Activated T-cell treated with anti-CD3 and anti-CD28 coated beads for 4 hours (primary cell): ENCODE results near the gene NOD2.

ENCODE experiments used
- DNase-seq: peaks from one replicate; pipeline ENCODE4 v3.0.0-alpha.2; 2020

The NOD2 gene

DNA sequence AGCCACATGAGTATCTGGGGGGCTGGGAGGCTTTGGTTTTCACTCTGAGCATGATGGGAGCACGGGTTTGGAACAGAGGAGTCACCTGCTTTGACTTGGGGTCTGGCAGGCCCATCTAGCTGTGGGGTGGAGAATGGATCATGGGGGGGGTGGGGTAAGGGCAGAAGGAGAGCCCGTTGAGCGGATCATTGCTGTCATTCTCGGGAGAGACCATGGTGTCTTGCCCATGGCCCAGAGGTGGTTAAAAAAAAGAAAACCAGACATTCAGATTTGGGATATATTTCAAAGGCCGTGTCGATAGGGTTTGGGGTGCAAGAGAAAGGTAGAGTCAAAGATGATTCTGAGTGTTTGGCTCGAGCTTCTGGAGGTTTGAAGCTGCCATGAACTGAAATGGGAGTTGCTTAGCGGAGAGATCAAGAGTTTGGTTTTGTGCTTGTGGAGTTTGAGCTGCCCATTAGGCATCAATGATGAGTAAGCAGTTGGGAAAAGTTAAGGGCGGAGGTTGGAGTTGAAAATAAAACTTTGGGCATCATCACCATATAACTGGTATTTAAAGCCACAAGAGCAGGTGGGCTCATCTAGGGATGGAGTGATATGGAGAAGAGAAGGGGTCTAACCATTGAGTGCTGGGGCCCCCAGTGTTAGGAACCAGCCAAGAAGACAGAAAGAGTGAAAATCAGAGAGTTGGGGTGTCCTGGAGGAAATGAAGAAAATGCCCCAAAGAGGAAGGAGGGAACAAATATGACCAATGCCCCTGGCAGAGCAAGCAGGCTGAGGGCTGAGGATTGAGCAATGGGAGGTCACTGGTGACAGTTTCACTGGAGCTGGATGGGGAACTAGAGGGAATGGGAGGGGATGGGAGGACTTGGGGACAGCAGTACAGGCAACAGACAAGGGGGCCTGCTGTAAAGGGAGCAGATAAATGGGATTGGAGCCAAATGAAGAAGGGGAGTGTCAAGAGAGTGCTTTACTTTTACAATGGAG lies 1.9 kb downstream of the NOD2 start:
- no peak for DNase-seq

DNA sequence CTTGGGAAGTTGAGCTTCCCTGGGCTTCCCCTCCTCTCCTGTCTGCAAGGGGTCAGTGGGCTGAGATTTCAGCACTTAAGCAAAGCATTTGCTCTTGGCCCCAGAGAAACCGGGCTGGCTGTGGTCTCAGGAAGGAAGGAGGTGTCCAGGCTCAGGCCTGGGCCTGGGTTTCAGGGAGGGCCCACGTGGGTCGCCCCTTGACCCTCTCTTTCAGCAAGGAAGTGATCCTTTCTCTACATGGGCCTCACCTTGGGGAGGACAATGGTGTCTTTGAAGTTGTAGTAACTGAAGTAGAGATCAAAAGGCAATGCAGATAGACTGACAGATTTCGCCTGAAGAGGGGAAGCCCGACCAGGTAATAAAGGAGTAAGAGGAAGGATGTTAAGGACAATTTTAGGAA lies 2.7 kb downstream of the NOD2 start:
- DNase-seq = no peak

DNA sequence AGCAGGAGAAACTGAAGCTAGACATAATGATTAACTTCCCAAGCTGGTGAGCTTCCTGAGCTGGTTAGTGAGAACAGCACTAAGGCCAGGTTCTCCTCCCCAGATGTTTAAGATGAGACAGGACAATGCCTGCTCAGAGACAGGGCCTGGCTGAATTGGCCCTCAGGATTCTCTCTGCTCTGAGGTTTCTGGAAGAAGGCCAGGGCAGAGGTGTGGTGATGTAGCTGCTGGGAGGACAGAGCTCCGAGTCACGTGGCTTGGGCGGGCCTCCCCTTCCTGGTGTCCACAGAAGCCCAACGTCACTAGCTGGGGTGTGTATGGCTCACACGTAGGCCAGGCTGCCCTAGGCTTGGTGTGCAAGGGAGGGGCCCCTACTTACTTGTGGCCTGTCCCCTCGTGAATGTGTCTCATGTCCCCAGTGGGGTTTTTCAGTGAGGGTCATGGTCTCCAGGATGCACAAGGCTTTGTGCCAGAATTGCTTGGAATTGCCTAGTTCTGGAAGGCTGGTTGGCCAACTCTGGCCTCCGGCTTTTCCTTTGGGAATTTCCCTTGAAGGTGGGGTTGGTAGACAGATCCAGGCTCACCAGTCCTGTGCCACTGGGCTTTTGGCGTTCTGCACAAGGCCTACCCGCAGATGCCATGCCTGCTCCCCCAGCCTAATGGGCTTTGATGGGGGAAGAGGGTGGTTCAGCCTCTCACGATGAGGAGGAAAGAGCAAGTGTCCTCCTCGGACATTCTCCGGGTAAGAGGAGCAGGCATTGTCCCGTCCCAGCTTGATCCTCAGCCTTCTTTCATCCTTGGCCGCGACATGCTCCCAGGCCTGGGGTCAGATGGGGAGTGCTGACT lies 3.4 kb downstream of the NOD2 start:
- DNase-seq = no peak

DNA sequence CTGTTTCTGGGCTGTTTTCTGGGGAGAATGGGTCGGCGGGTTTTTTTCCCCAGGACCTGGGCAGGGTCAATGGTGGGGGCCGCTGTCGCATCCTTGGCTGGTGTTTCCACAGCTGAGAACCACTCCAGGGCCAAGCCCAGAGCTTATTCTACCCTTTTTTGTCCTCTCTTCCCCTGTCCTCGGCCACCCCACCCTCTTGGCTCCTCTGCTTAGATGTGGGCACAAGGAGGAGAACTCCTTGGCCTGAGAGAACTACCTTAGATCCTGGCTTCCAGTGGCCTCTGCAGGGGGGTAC lies 4.0 kb downstream of the NOD2 start:
- no peak for DNase-seq

DNA sequence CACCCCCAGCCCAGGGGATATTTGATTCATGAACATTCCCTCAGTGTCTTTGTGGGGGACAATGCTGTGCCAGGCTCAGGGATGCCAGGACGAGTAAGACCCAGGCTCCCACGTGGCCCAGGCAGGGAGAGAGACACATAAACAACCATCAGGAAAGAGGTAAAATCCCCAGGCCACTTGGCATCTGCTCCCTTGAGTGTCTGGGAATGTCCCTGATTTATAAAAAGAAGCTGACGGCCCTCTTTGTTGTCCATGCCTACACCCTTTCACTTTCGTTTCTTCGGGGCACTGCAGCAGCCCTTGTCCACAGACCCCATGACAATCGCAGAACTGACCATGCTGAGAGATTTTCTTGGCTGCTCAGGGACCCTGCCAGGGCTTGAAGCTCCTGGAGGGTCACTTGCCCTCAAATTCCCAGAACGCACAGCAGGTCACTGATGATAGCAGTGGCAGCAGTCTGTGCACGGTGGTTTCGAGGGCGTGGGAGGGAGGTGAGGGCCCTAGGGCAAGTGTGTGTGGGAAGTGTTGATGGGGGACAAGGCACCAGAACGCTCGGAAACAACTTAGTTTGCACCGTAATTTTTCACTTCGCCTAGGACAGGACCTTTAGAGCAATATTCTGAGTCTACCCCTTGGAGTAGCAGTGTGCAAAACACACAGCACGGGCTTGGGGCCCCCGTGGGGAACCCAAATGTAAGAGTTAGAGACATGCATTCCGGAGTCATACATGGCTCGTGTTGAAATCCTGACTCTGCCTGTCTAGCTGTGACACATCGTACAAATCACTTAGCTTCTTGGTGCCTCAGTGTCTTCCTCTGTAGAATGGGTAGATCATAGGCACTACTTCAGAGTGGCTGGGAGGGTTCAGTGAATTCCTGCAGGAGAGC lies 4.7 kb downstream of the NOD2 start:
- DNase-seq = no peak

DNA sequence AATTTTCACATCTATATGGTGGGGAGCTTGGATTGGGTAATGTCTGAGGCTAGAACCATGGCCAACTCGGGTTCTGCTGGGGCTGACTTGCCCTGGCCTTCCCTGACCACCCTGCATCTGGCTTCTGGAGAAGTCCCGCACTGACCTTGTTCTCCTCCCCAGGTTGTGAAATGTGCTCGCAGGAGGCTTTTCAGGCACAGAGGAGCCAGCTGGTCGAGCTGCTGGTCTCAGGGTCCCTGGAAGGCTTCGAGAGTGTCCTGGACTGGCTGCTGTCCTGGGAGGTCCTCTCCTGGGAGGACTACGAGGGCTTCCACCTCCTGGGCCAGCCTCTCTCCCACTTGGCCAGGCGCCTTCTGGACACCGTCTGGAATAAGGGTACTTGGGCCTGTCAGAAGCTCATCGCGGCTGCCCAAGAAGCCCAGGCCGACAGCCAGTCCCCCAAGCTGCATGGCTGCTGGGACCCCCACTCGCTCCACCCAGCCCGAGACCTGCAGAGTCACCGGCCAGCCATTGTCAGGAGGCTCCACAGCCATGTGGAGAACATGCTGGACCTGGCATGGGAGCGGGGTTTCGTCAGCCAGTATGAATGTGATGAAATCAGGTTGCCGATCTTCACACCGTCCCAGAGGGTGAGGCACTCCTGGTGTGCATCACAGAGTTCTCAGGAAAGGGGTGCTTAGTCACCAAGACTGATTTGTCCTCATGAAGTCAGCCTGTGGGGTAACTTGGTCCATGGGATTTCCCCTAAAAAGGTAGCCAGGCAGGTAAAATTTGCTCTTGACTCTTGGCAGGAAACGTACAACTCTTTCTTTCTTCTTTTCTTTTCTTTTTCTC lies 6.1 kb downstream of the NOD2 start:
- DNase-seq = no peak

DNA sequence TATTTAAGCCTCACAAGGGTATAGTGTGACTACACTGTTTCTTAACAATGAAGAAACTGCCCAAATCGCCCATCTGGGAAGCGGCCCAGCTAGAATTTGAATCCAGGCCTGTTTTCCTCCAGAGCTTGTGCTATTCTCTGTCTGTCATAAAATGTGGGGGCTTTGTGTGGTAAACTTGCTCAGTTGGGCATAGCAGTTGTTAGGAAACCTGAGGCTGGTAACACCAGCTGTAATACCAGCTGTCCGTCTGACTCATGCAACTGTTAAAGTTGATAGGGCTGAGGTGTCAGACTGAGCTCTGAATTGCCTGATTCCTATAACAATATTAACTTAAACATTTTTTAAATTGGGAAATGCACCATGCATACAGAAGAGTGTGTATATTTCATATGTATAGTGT lies 9.3 kb downstream of the NOD2 start:
- DNase-seq = no peak

DNA sequence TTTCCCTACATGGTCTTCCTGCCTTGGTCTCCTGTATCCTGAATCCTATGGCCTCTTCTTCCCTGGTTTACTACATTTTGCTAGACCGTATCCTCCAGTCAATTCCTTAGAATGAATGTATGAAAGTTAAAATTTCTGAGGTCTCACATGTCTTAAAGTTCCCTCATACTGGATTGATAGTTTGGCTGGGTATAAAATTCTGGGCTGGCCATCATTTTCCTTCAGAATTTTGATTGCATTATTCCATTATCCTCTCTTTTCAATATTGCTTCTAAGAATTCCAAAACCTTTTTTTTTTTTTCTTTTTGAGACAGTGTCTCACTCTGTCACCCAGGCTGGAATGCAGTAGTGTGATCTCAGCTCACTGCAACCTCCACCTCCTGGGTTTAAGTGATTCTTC lies 10.8 kb downstream of the NOD2 start:
- no peak for DNase-seq

DNA sequence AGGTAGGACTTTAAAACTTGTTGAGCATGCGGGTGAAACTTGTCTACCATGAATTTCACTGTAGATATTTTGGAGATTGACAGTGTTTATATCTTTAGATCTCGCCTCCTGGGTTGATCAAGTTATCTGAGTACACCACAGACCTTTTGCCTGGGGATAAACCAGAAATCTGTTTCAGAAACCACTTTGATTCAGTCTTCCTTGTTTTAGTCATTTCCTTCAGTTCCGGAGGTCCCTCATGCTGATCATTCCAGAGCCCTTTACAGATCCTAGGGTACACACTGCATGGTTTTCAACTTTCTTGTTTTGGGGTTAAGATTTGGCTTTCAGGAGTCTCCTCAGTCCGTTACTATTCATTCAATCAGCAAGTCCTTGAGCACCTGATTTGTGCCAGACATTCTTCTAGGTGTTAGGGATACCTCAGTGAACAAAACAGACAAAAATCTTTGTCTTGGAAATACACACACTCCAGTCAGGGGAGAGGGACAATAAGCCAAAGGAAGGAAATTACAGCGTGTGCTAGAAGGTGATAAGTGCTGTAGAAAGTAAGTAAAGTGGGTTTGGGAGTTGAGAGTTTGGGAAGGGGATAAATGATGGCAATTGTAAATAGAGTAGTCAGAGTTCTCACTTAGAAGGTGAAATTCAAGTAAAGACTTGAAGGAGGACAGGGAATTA lies 12.2 kb downstream of the NOD2 start:
- no peak for DNase-seq

DNA sequence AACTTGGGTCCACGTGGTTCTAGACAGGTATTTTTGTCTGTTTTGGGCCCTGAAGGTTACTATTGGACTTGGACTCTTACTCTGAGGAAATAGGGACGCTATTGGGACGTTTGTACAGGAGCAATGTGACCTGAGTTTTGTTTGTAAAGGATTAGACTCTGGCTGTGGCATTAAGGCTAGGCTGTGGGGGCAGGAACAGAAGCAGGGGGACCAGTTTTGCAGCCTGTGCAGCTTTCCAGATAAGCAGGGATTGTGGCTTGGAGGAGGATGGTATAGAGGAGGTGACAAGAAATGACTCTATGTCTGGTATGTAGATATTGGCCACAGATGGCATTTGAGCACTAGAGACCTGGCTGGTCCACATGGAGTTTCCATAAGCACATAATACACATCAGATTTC lies 12.8 kb downstream of the NOD2 start:
- DNase-seq = no peak

DNA sequence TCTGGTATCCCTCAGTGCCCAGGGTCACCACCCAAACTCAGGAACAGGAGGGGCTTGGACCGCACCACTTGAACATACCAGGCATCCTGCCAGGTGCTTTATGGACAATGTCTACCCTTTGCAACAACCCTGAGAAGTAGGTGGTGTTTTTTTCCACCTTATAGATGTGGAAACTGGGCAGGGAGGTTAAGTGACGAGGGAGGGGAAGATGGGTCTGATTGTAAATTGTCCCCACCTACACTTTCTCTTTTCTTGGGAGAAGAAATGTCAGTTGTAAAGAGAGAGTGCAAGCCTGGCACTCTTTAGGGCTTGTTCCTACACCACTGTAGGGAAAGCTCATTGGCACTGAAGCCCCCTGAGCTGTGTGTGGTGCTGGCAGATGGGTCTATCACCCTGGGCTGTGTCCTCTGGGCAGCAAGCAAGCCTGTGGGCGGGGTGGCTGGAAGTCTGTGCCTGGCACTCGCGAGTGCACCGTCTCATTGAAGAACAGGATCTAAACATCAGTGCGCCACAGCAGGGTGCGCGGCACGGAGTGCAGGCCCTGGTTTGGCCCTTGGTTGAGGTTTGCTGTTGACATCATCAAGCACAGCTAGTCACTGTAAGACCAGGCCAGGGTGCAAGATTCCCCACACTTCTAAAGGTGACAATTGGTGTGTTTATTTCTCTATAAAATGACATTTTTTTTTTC lies 15.1 kb downstream of the NOD2 start:
- no peak for DNase-seq

DNA sequence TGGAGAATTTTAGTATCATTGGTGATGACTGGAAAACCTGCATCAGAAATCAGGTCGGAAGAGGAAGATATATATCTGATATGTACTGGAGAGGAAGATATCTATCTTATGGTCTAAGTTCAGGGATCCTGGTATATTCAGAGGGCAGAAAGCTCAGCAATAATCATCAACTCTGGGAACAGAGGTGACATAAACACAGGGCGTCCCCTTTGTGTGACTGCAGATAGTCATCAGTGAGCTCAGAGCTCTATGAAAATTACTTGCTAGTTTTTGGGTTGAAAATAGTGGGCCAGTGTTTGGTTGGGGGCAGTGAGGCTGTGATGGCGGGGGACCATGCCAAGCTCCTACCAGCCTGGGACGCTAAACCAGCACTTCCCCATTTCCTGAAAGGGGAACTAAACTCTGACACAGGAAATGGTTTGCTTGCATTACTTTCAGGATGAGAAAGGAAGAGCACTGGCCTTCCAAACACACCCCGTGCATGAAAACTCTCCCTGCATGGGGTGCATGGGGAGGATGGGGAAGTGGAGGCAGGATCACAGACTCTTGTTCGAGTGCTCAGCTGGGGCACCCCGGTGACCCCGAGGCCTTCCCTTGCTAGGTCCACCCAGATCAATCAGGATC lies 15.8 kb downstream of the NOD2 start:
- no peak for DNase-seq

DNA sequence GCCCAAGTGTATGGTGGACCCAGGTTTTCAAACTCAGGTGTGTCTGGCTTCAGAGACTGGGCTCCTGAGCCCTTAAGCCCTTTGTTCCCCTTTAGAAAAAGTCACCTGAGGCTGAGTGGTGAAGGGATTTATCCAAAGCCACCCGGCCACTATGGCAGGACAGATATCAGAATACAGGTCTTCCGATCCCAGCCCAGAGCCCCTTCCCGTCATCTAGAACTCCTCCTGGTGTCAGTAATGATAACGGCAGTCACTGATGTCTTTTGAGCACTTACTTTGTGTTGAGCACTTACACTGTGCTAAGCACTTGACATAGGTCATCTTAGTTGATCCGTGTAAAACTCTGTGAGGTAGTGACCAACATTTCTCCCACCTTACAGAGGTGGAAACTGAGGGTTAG lies 16.6 kb downstream of the NOD2 start:
- DNase-seq = no peak

DNA sequence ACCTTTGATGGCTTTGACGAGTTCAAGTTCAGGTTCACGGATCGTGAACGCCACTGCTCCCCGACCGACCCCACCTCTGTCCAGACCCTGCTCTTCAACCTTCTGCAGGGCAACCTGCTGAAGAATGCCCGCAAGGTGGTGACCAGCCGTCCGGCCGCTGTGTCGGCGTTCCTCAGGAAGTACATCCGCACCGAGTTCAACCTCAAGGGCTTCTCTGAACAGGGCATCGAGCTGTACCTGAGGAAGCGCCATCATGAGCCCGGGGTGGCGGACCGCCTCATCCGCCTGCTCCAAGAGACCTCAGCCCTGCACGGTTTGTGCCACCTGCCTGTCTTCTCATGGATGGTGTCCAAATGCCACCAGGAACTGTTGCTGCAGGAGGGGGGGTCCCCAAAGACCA lies 17.6 kb downstream of the NOD2 start:
- no peak for DNase-seq

DNA sequence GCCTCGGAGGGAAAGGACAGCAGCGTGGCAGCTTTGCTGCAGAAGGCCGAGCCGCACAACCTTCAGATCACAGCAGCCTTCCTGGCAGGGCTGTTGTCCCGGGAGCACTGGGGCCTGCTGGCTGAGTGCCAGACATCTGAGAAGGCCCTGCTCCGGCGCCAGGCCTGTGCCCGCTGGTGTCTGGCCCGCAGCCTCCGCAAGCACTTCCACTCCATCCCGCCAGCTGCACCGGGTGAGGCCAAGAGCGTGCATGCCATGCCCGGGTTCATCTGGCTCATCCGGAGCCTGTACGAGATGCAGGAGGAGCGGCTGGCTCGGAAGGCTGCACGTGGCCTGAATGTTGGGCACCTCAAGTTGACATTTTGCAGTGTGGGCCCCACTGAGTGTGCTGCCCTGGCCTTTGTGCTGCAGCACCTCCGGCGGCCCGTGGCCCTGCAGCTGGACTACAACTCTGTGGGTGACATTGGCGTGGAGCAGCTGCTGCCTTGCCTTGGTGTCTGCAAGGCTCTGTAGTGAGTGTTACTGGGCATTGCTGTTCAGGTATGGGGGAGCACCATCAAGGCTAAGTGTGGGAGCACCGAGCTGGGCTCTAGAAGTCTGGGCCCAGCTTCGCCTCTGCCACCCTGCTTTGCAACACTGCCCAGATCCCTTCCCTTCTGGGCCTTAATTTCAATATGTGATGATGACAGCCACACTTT lies 18.6 kb downstream of the NOD2 start:
- DNase-seq = no peak

DNA sequence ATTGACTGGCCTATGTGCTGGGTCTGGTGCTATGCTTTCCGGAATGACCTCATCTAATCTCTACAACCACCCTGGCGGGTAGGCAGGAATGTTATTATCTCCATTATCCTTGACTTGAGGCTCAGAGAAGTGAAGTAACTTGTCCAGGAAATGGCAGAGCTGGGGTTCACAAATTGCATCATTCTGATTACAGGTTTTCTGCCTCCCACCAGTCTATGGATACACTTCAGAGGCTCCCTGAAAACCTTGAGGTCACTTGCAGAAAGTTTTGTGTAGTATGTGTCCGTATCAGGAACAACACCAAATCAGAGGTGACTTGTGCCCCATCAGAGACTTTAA lies 19.1 kb downstream of the NOD2 start:
- no peak for DNase-seq

DNA sequence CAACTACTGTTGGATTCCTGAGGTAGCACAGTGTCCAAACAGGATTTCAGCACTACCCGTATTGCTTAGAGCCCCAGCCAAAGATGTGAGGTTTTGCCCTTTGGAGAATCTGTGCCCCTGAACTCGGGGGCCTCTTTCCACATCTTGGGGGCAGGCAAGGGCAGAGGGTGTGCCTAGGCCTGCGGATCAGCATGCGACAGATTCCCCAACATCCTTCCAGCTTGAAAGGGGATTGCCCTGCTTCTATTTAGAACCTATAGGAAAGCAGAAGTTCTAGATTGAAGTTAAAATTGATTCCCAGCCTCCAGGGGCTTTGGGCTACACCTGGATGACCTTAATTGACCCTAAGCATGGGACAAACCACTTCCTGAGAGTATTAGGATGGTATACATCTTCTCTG lies 19.6 kb downstream of the NOD2 start:
- DNase-seq = no peak

DNA sequence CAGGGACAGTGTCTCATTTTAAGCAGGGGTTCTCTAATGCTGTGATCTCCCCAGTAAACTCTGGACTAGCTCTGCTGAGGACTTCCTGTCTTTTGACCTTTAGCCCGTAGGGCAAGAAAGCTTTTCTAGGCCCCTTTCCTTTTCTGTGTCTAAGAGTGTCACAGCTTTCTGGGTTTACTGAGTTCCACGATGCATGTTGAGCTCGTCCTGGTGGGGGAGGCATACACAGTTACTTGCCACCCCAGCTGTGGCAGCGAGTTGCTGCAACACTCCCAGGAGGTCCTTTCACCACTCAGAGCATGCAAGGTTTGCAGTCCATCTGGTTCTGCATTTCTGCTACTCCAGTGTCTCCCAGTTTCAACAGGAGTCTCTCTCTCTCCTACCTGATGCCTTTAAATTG lies 23.7 kb downstream of the NOD2 start:
- no peak for DNase-seq

DNA sequence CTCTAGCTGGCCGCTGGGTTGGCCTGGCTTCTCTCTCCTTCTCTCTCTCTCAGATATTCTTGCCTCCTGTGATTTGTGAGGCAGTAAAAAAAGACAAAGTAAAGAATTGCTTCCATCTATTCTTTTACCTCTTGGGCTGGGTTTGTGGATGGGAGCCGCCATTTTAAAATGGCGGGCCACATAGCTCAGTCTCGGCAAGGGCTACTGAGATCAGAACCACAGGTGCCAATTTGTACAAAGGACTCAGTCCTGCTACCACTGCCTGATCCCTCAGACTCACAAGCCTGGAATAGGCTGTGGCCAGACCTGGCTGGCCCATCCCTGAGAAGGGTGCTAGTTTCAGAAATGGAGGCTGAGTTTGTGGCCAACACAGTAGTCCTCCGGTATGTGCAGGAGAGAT lies 24.1 kb downstream of the NOD2 start:
- no peak for DNase-seq
